Suprapubic skin (tissue), 4 donors: ENCODE data around the gene ZDHHC11.
"Not testable (repeated sequence)": the region's sequence is repeated elsewhere in the genome, so short reads cannot be mapped to it uniquely, and the experiment has no call there.

ENCODE experiments used
- EP300 ChIP-seq: sonication (generic); formaldehyde crosslinking; IDR thresholded peaks from one replicate; pipeline ENCODE4 v1.6.1; 2017; ENCODE audit warnings: antibody characterized with exemption
- POLR2A ChIP-seq, 2 donors: fragments of 450-650 bp; IDR thresholded peaks; one replicate each; pipeline ENCODE4 v1.6.1; 2017; ENCODE audit warnings: antibody characterized with exemption in 2 of 2, mild to moderate bottlenecking in 2 of 2, moderate library complexity in 2 of 2
- POLR2AphosphoS5 ChIP-seq, 3 donors: sonication (generic); formaldehyde crosslinking; IDR thresholded peaks; one replicate each; pipeline ENCODE4 v1.6.1; 2017; ENCODE audit warnings: antibody characterized with exemption in 3 of 3
- TF ChIP-seq, protein P1 (sequence below), 2 donors: fragments of 200-600 bp in 1 of 2; fragments of 450-650 bp in 1 of 2; sonication (generic) in 1 of 2; IDR thresholded peaks; one replicate each; pipeline ENCODE4 v1.5.1; 2016 to 2019; ENCODE audit warnings: antibody characterized with exemption in 2 of 2, mild to moderate bottlenecking in 1 of 2, moderate library complexity in 1 of 2

- not testable (repeated sequence) for TF ChIP-seq POLR2A (IDR thresholded peaks at IDR 0.05); POLR2AphosphoS5 (IDR thresholded peaks at IDR 0.05); EP300
- TF ChIP-seq, protein P1, sequence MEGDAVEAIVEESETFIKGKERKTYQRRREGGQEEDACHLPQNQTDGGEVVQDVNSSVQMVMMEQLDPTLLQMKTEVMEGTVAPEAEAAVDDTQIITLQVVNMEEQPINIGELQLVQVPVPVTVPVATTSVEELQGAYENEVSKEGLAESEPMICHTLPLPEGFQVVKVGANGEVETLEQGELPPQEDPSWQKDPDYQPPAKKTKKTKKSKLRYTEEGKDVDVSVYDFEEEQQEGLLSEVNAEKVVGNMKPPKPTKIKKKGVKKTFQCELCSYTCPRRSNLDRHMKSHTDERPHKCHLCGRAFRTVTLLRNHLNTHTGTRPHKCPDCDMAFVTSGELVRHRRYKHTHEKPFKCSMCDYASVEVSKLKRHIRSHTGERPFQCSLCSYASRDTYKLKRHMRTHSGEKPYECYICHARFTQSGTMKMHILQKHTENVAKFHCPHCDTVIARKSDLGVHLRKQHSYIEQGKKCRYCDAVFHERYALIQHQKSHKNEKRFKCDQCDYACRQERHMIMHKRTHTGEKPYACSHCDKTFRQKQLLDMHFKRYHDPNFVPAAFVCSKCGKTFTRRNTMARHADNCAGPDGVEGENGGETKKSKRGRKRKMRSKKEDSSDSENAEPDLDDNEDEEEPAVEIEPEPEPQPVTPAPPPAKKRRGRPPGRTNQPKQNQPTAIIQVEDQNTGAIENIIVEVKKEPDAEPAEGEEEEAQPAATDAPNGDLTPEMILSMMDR (IDR thresholded peaks at IDR 0.05): not testable (repeated sequence)
These were observed 52.8 kb downstream of the ZDHHC11 start for GRCh38 chr5:797986-798385.
